ENCODE data around the gene TBC1D24.
"Not testable (repeated sequence)": the region's sequence is repeated elsewhere in the genome, so short reads cannot be mapped to it uniquely, and the experiment has no call there.

The TBC1D24 gene

GRCh38 chr16:2533912-2534311 lies 59.0 kb downstream of the TBC1D24 start:
- no peak for DNase-seq

GRCh38 chr16:2534335-2534734 lies 59.4 kb downstream of the TBC1D24 start:
- DNase-seq = not testable (repeated sequence)

GRCh38 chr16:2535625-2536013 lies 60.7 kb downstream of the TBC1D24 start:
- DNase-seq = no peak

GRCh38 chr16:2537451-2538379 lies 62.8 kb downstream of the TBC1D24 start, which contains the start of gene PDPK1:
TSS of gene PDPK1 (plus strand) at chr16:2538021. CDS start at chr16:2538113, 92 bp downstream.
- peak; percentile 69 for DNase-seq

GRCh38 chr16:2539192-2539844 lies 64.4 kb downstream of the TBC1D24 start:
- DNase-seq = not testable (repeated sequence)

GRCh38 chr16:2539845-2540458 lies 65.0 kb downstream of the TBC1D24 start:
- not testable (repeated sequence) for DNase-seq

GRCh38 chr16:2540912-2541311 lies 66.0 kb downstream of the TBC1D24 start:
- DNase-seq = not testable (repeated sequence)

- DNase-seq = not testable (repeated sequence)
Observed at GRCh38 chr16:2541409-2541808, 66.5 kb downstream of the TBC1D24 start.

GRCh38 chr16:2543771-2544170 lies 68.8 kb downstream of the TBC1D24 start:
- DNase-seq = not testable (repeated sequence)

- not testable (repeated sequence) for DNase-seq
Observed at GRCh38 chr16:2550283-2550878, 75.5 kb downstream of the TBC1D24 start.

GRCh38 chr16:2551420-2551889 lies 76.5 kb downstream of the TBC1D24 start:
- DNase-seq = not testable (repeated sequence)

GRCh38 chr16:2554709-2555425 lies 79.9 kb downstream of the TBC1D24 start:
- DNase-seq = not testable (repeated sequence)

All from DMS79 (cell line).